Astrocyte of the cerebellum (primary cell): Measurements from ENCODE around the gene RMDN3.

Source experiments
- DNase-seq: peaks from one replicate; pipeline ENCODE4 v3.0.0-alpha.2; 2011; ENCODE audit warnings: low read depth
- H3K4me3 ChIP-seq: 2 replicates; pipeline ENCODE4 v1.5.1; 2011; ENCODE audit warnings: mild to moderate bottlenecking, low read depth, low read length, moderate library complexity
- in situ Hi-C: cut with HindIII; loops from 2 replicates; pipeline ENCODE4 v1.10.0; 2017; ENCODE audit warnings: low sequenced_read_pairs
- TF ChIP-seq, protein P1 (sequence below): IDR thresholded peaks from 2 replicates; pipeline ENCODE4 v1.5.1; 2012; ENCODE audit warnings: low read length, low read depth, moderate library complexity, mild to moderate bottlenecking; ENCODE audit errors: missing control alignments

RMDN3 gene

DNA sequence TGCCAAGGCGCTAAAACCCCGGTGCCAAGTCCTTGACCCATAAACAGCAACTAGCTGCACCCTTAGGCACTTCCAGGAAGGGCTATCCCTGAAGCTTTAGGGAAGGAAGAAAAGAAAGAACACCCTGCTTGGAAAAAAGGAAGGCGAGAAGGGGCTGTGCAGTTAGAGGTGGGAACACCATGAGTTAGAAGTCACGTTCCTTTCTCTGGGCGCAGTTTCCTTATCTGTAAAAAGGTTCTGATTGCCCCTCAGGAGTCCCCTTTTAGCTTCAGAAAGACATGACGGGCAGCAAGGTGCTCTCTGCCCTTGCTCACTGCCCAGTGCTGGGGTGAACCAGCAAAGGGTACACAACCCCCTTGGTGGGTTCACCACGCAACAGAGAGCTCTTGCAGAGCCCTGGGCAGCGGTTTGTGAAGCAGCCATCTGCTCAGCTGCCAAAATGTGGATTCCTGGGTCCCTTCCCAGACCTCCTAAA lies 9.6 kb upstream of the RMDN3 start:
- peak overlapping the region; percentile 31 for H3K4me3 ChIP-seq
- no peak for DNase-seq
- in situ Hi-C loops: no loop called here
- TF ChIP-seq, protein P1, sequence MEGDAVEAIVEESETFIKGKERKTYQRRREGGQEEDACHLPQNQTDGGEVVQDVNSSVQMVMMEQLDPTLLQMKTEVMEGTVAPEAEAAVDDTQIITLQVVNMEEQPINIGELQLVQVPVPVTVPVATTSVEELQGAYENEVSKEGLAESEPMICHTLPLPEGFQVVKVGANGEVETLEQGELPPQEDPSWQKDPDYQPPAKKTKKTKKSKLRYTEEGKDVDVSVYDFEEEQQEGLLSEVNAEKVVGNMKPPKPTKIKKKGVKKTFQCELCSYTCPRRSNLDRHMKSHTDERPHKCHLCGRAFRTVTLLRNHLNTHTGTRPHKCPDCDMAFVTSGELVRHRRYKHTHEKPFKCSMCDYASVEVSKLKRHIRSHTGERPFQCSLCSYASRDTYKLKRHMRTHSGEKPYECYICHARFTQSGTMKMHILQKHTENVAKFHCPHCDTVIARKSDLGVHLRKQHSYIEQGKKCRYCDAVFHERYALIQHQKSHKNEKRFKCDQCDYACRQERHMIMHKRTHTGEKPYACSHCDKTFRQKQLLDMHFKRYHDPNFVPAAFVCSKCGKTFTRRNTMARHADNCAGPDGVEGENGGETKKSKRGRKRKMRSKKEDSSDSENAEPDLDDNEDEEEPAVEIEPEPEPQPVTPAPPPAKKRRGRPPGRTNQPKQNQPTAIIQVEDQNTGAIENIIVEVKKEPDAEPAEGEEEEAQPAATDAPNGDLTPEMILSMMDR: no peak

DNA sequence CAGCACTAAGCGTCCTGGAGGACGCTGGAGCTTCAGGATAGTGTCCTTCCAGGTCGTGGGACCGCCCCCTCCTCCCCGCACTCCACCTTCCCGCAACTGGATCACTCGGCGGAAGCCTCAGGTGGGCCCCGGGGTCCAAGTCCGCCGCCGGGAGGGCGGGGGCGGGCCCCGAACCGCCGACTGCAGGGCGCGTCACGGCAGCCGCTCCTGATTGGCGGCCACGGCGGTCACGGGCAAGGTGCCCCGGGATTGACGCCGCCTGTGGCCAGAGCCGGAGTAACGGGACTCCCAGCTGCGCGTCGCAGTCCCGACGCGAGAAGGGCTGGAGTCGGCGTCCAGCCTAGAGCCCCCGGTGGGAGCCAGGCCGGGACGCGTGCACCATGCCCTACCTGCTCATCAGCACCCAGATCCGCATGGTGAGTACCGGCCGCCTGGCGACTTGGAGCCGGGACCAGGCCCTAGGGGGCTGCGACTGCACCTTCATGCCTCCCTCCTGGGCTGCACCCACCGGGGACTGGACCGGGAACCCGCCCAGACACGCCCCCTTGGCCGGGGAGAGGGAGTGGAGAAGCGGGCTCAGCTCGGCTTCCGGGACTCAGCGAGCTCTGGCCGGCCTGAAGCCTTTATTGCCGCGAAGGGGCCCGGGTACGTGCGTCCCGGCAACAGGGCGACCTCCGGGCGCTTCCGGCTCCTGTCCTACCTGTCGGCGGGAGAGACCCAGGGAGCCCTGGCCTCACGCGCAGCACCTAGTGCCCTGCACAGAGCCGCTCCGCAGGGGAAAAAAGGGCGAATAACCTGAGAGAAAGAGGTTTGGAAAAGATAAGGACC lies 9.0 kb upstream of the RMDN3 start, which contains the start of gene GCHFR:
TSS of gene GCHFR (plus strand) at position 268 of the 828 bp plus-strand sequence. CDS start at position 381, 113 bp downstream.
- TF ChIP-seq, protein P1: peak; percentile 4
- DNase-seq: no peak
- H3K4me3 ChIP-seq: peak within 1 kb of the TSS; percentile 31
- in situ Hi-C loops: no loop called here

DNA sequence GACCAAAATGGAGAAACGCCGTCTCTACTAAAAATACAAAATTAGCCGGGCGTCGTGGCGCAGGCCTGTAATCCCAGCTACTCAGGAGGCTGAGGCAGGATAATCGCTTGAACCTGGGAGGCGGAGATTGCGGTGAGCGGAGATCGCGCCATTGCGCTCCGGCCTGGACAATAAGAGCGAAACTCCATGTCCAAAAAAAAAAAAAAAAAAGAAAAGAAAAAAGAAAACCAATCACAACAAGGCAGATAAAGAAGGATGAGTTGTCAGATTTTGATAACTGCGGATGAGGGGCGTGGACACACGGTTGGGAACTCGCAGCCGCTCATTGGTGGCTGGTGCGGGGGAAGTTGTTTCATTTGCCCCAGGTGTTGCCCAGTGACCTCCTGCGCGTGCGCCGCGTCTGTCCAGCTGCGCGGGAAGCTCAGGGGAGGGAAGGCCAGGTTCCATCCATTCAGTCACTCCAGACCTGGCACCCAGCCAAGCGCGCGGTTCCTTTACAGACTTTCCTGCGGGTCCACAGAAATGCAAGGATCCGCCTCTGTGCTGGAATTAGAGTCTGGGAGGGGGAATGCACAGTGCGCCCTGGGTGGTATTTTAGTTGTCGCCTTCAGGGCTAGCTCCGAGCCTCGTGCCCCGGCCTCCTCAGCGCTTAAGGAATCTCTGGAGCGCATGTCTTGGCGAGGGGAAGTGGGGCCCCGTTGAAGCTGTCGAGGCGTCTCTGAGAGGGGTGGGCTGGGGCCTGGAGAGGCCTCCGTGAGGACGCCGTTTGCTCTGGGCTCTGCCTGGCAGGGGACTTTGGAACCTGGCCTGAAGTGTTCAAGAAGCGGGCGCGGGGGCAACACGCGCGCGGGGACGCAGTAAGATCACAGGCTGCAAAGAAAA lies 8.1 kb upstream of the RMDN3 start:
- in situ Hi-C loops: no loop called here
- TF ChIP-seq, protein P1: no peak
- H3K4me3 ChIP-seq: peak overlapping the region; percentile 31
- no peak for DNase-seq

DNA sequence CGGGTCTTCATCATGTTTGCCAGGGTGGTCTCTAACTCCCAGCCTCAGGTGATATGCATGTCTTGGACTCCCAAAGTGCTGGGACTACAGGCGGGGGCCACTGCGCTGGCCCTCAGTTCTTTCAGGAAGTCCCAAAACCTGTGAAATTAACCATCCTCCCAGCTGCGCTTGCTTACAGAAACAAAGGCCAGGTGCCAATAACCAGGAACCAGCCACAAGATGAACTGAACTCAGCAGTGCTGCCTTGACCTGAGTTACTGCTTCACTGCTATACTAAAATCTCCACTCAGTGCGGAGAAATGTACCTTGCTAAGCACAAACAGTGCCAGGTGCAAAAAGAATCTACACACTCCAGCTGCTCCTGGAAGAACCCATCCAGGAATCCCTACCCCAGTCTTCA lies 4.9 kb upstream of the RMDN3 start:
- TF ChIP-seq, protein P1: no peak
- no peak for DNase-seq
- no peak overlapping the region for H3K4me3 ChIP-seq
- in situ Hi-C loops: no loop called here

DNA sequence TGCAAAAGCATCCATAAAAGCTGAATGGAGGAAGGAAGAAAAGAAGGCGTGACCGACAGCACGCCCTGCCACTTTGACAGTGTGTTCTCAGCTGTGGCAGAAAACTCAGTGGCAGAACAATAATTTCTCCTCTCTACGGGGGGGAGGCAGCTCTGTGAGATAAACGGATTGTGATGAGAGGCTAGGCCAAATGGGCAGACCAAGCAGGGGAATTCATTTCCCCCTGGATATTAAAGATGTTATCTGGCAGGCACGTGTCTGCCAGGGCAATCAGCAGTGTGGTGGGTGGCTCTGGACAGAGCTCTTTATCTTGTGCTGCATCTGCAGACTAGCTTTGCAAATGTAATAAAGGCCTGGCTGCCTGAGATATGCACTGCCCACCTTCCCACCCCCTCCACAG lies 1.9 kb upstream of the RMDN3 start:
- DNase-seq: no peak
- TF ChIP-seq, protein P1: no peak
- H3K4me3 ChIP-seq: no peak overlapping the region
- in situ Hi-C loops: no loop called here

DNA sequence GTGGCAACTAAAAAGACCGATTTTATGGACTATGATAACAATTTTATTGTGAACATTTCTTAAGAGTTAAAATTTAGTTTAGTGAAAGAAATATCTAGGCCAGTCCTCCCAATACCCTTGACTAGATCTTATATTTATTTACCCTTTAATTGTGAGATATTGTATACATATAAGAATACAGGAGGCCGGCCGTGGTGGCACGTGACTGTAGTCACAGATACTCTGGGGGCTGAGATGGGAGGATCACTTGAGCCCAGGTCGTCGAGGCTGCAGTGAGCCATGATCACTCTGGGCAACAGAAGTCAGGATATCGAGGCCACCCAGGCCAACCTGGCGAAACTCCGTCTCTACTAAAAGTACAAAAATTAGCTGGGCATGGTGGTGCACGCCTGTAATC lies 756 bp upstream of the RMDN3 start:
- DNase-seq: no peak
- TF ChIP-seq, protein P1: no peak
- in situ Hi-C loops: no loop called here
- peak overlapping the region; percentile 98 for H3K4me3 ChIP-seq
